A549 (cell line): ENCODE data around the gene PIP5KL1. TPM values are rescaled to one million over a fixed set of nuclear protein-coding genes. Genes with fewer than 3 reads are reported as not detected.

ENCODE experiments used
- ATAC-seq, 2 experiments: fragments of 200-7000 bp in 1 of 2; fragments of >200 bp in 1 of 2; cut with Nextera tagmentation in 1 of 2; cut with Tn5 transposase in 1 of 2; 3 replicates each; pipeline versions ENCODE4 v1.8.0 to v1.9.1; 2018 to 2020; ENCODE audit warnings: mild to moderate bottlenecking in 1 of 2, moderate library complexity in 1 of 2
- CTCF ChIA-PET: fragments of 300-600 bp; sonication (Branson Sonifier 250); formaldehyde crosslinking; extraction: SDS; loops from one replicate; lab custom pipeline; 2021; ENCODE audit warnings: antibody characterized with exemption, inconsistent platforms; lab: Yijun Ruan, JAX
- POLR2A ChIA-PET: fragments of 350-600 bp; formaldehyde crosslinking; extraction: SDS; loops from one replicate; lab custom pipeline; 2021; ENCODE audit warnings: antibody characterized with exemption, inconsistent platforms; lab: Yijun Ruan, JAX
- DNase-seq, 2 experiments: peaks; one replicate each; pipeline versions ENCODE4 v3.0.0 to v3.0.0-alpha.2; 2011 to 2016; ENCODE audit warnings: low read depth in 1 of 2, low spot score in 1 of 2
- FAIRE-seq: peaks from 2 replicates; lab custom pipeline; 2011; peaks lifted over from hg19 to GRCh38; lab: Jason Lieb, UNC
- H3K27ac ChIP-seq, 2 experiments: fragments of >200 bp; sonication (Bioruptor Twin); formaldehyde crosslinking; 3 replicates each; pipeline ENCODE4 v1.5.1; 2016 to 2017
- H3K4me1 ChIP-seq: fragments of >200 bp; sonication (Bioruptor Twin); formaldehyde crosslinking; 3 replicates; pipeline ENCODE4 v1.6.1; 2016
- H3K4me2 ChIP-seq: fragments of >200 bp; sonication (Bioruptor Twin); formaldehyde crosslinking; 3 replicates; pipeline ENCODE4 v1.6.1; 2016
- H3K4me3 ChIP-seq: fragments of >200 bp; sonication (Bioruptor Twin); formaldehyde crosslinking; 3 replicates; pipeline ENCODE4 v1.5.1; 2016
- H3K9me3 ChIP-seq: fragments of >200 bp; sonication (Bioruptor Twin); formaldehyde crosslinking; 3 replicates; pipeline ENCODE4 v1.6.1; 2016
- CEBPB ChIP-seq, 2 experiments: fragments of >200 bp in 1 of 2; sonication (Bioruptor Twin) in 1 of 2; formaldehyde crosslinking in 1 of 2; IDR thresholded peaks; 2 replicates each; pipeline ENCODE4 v1.6.1; 2012 to 2016
- CHD2 ChIP-seq: fragments of 150-350 bp; IDR thresholded peaks from 2 replicates; pipeline ENCODE4 v1.6.1; 2014; ENCODE audit warnings: low read length; ENCODE audit not compliant: partially characterized antibody
- CHD4 ChIP-seq: fragments of 200-600 bp; sonication (generic); IDR thresholded peaks from 2 replicates; pipeline ENCODE4 v1.6.1; 2016; ENCODE audit warnings: antibody characterized with exemption, mild to moderate bottlenecking, borderline replicate concordance
- CTCF ChIP-seq: fragments of >200 bp; sonication (Bioruptor Twin); formaldehyde crosslinking; IDR thresholded peaks from 3 replicates; pipeline ENCODE4 v1.5.1; 2016
- ESRRA ChIP-seq: fragments of 150-350 bp; IDR thresholded peaks from 2 replicates; pipeline ENCODE4 v1.6.1; 2014; ENCODE audit warnings: mild to moderate bottlenecking, low read length, borderline replicate concordance
- FOSB ChIP-seq: fragments of 250-450 bp; sonication (Bioruptor Pico); IDR thresholded peaks from 2 replicates; pipeline ENCODE4 v1.5.0; 2020; ENCODE audit warnings: mild to moderate bottlenecking, moderate library complexity
- FOXS1 ChIP-seq: fragments of 250-450 bp; sonication (Bioruptor Pico); IDR thresholded peaks from 2 replicates; pipeline ENCODE4 v1.5.0; 2020; ENCODE audit warnings: mild to moderate bottlenecking, moderate library complexity
- HDAC2 ChIP-seq: fragments of 200-600 bp; sonication (generic); IDR thresholded peaks from 2 replicates; pipeline ENCODE4 v1.6.1; 2016
- HOXA7 ChIP-seq: fragments of 250-450 bp; sonication (Bioruptor Pico); IDR thresholded peaks from 2 replicates; pipeline ENCODE4 v1.5.0; 2020; ENCODE audit warnings: mild to moderate bottlenecking, moderate library complexity
- JUNB ChIP-seq: fragments of >200 bp; sonication (Bioruptor Twin); formaldehyde crosslinking; IDR thresholded peaks from 2 replicates; pipeline ENCODE4 v1.6.1; 2016
- KDM1A ChIP-seq: fragments of 200-600 bp; sonication (generic); IDR thresholded peaks from 2 replicates; pipeline ENCODE4 v1.6.1; 2016; ENCODE audit warnings: low read depth, mild to moderate bottlenecking
- KDM5A ChIP-seq: fragments of 200-600 bp; sonication (generic); IDR thresholded peaks from 2 replicates; pipeline ENCODE4 v1.6.1; 2016; ENCODE audit warnings: antibody characterized with exemption, mild to moderate bottlenecking
- NFE2L2 ChIP-seq: fragments of 150-350 bp; conservative IDR thresholded peaks from 2 replicates; pipeline ENCODE4 v1.6.1; 2014; ENCODE audit warnings: low read length
- NR3C1 ChIP-seq: fragments of >200 bp; sonication (Bioruptor Twin); formaldehyde crosslinking; IDR thresholded peaks from 3 replicates; pipeline ENCODE4 v1.6.1; 2017
- PBX3 ChIP-seq: IDR thresholded peaks from 2 replicates; pipeline ENCODE4 v1.6.1; 2012
- PHF8 ChIP-seq: fragments of 200-600 bp; sonication (generic); IDR thresholded peaks from 2 replicates; pipeline ENCODE4 v1.6.1; 2016; ENCODE audit warnings: low read depth, mild to moderate bottlenecking, antibody characterized with exemption, moderate library complexity, borderline replicate concordance
- RCOR1 ChIP-seq: fragments of 150-350 bp; IDR thresholded peaks from 2 replicates; pipeline ENCODE4 v1.6.1; 2014; ENCODE audit warnings: antibody characterized with exemption, low read length, low read depth
- RFX5 ChIP-seq: fragments of 450-650 bp; IDR thresholded peaks from 2 replicates; pipeline ENCODE4 v1.7.1; 2014; ENCODE audit warnings: antibody characterized with exemption, mild to moderate bottlenecking, moderate library complexity
- SMC3 ChIP-seq: fragments of >200 bp; sonication (Bioruptor Twin); formaldehyde crosslinking; IDR thresholded peaks from 3 replicates; pipeline ENCODE4 v1.6.1; 2018; ENCODE audit warnings: inconsistent platforms
- USF2 ChIP-seq: fragments of 450-650 bp; IDR thresholded peaks from 2 replicates; pipeline ENCODE4 v1.6.1; 2014; ENCODE audit warnings: antibody characterized with exemption
- ZC3H11A ChIP-seq: fragments of 450-650 bp; IDR thresholded peaks from 2 replicates; pipeline ENCODE4 v1.6.1; 2014; ENCODE audit warnings: antibody characterized with exemption, mild to moderate bottlenecking
- ZFP36 ChIP-seq: fragments of 450-650 bp; IDR thresholded peaks from 2 replicates; pipeline ENCODE4 v1.6.1; 2014; ENCODE audit warnings: borderline replicate concordance; ENCODE audit not compliant: partially characterized antibody
- ZNF302 ChIP-seq: fragments of 250-450 bp; sonication (Bioruptor Pico); IDR thresholded peaks from 2 replicates; pipeline ENCODE4 v1.9.0; 2021; ENCODE audit warnings: inconsistent platforms, mild to moderate bottlenecking, moderate library complexity
- WGBS: methylation state at CpG from one replicate; pipeline ENCODE4 v1.1.6; 2017; ENCODE audit errors: missing lambda C conversion rate; 5-methylcytosine and 5-hydroxymethylcytosine counted together
- polyA plus RNA-seq, 4 experiments: library from polyadenylated mRNA; depleted of rRNA in 3 of 4; stranded (reverse); fragments of >200 nt; fragmentation: RNase III in 1 of 4; extraction: RNeasy Plus Mini Kit Qiagen cat#74134 plus additional on column Dnase treatment in 1 of 4; gene quantifications; 2 replicates in 3 of 4; 3 replicates in 1 of 4; pipeline ENCODE4 v1.2.3, GENCODE V29; 2011 to 2017
- TF ChIP-seq, protein P1 (sequence below): IDR thresholded peaks from 2 replicates; pipeline ENCODE4 v1.6.1; 2012
- TF ChIP-seq, protein P2 (sequence below): fragments of >200 bp; sonication (Bioruptor Twin); formaldehyde crosslinking; IDR thresholded peaks from 3 replicates; pipeline ENCODE4 v1.6.1; 2016

PIP5KL1 gene
- polyA plus RNA-seq, 2 of the 4 experiments (the other 2 are of a cell fraction), result 2.4 to 2.5 TPM

- peak overlapping the region; percentile 85 to 94 for H3K27ac ChIP-seq
- CTCF ChIA-PET, result interaction anchor here (0.6 to 4.3 kb wide), 9 partner anchors 9 to 408 kb away, joined by 3 to 27 read pairs (median 3); partner anchors contain the start of genes CDK9, ST6GALNAC4 and TOR2A
- FAIRE-seq (no peak), DNase-seq (no peak), ATAC-seq (peak; percentile 57 to 69)
- POLR2A ChIA-PET, result no interaction called here
- H3K4me3 ChIP-seq, result peak overlapping the region; percentile 76
- peaks cover 27% of the 10 kb centered on the region for H3K4me1 ChIP-seq
- peaks cover 13% of the 10 kb centered on the region for H3K9me3 ChIP-seq
- peak overlapping the region; percentile 94 for H3K4me2 ChIP-seq
- peak; percentile 80; the same call in 1 of the 2 replicates for TF ChIP-seq KDM1A
- TF ChIP-seq, protein P1, sequence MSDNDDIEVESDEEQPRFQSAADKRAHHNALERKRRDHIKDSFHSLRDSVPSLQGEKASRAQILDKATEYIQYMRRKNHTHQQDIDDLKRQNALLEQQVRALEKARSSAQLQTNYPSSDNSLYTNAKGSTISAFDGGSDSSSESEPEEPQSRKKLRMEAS, result peak; percentile 50; the same call in 1 of the 2 replicates
- TF ChIP-seq CHD2, result no peak
- TF ChIP-seq, protein P2, sequence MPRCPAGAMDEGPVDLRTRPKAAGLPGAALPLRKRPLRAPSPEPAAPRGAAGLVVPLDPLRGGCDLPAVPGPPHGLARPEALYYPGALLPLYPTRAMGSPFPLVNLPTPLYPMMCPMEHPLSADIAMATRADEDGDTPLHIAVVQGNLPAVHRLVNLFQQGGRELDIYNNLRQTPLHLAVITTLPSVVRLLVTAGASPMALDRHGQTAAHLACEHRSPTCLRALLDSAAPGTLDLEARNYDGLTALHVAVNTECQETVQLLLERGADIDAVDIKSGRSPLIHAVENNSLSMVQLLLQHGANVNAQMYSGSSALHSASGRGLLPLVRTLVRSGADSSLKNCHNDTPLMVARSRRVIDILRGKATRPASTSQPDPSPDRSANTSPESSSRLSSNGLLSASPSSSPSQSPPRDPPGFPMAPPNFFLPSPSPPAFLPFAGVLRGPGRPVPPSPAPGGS, result no peak
- TF ChIP-seq FOXS1 (CRISPR knock-in tag), result no peak
- TF ChIP-seq HDAC2, result peak; percentile 59; the same call in 1 of the 2 replicates
- TF ChIP-seq JUNB, result no peak
- 34% methylated on average over 16 of the region's 32 CpGs for WGBS
These were observed 32.0 kb downstream of the PIP5KL1 start for GRCh38 chr9:127898433-127899127.

GRCh38 chr9:127897193-127897692, 33.3 kb downstream of the PIP5KL1 start:
- DNase-seq (peak; percentile 47 to 69), FAIRE-seq (no peak), ATAC-seq (peak; percentile 25 to 61; a peak in 4 of 6 replicates)
- Histone ChIP-seq H3K4me1 (peaks cover 20% of the 10 kb centered on the region), H3K4me3 (no peak overlapping the region), H3K27ac (no peak overlapping the region), H3K9me3 (peaks cover 23% of the 10 kb centered on the region), H3K4me2 (peak overlapping the region; percentile 30; the same call in 2 of the 3 replicates)
- WGBS, result 72% methylated on average over 11 of the region's 19 CpGs
- CTCF ChIA-PET, result interaction anchor here (0.7 to 4.3 kb wide), 5 partner anchors 20 to 163 kb away, joined by 3 to 27 read pairs (median 5); partner anchors contain the start of gene TOR2A
- TF ChIP-seq NR3C1 (no peak), JUNB (no peak), PHF8 (no peak), NFE2L2 (no peak), FOSB (no peak)
- POLR2A ChIA-PET, result no interaction called here

DNA sequence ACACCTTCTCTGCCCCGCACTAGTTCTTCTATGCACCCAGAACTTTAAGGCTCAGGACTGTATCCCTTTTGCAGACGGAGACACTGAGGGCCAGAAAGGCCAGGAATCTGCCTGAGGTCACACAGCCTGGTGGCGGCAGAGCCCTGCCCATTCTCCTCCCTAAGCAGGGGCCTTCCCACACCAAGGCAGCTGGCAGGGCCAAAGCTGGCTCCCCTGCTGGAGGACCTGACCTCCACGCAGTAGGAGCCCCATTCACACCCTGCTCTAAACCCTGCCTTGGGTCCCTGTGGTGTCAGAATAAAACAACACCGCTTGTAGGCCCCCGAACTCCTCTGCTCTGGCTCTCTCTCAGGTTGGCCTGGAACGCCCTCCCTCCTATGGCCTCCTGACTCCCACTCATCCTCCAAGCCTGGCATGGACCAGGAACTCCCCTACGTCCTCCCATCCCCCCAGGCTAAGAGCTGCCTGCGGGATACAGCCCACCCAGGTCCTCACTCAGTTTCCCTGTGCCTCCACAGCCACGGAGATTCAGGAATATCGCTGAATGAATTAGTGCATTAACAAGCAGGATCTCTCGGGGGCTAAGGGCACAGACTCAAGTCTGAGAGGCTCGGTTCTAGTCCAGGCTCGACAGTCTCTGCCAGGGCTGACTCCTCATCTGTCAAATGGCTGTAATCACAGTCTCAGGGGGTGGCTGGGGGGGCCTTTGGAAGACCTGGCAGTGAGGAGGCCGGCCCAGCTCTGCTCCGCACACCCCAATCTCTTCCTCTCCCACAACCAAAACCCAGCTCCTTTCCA, 34.0 kb downstream of the PIP5KL1 start:
- 0 out of 3 replicates have a peak overlapping the region, but pooled peaks have one; percentile 30 for H3K4me2 ChIP-seq
- no peak for FAIRE-seq
- CTCF ChIA-PET, result interaction anchor here (0.7 to 4.3 kb wide), 8 partner anchors 8 to 162 kb away, joined by 3 to 27 read pairs (median 4); partner anchors contain the start of gene TOR2A
- 89% methylated on average over 16 of the region's 16 CpGs for WGBS
- TF ChIP-seq RCOR1 (no peak), ZFP36 (no peak), CTCF (no peak), KDM5A (no peak), PBX3 (no peak), CHD4 (no peak), RFX5 (no peak), HOXA7 (CRISPR knock-in tag) (no peak), ESRRA (no peak), ZNF302 (CRISPR knock-in tag) (no peak), CHD2 (no peak), CEBPB (IDR thresholded peaks at IDR 0.05) (no peak), ZC3H11A (no peak), SMC3 (no peak), USF2 (no peak), JUNB (no peak)
- TF ChIP-seq, protein P1, result no peak
- no peak for DNase-seq
- ATAC-seq, result no peak
- no peak overlapping the region for H3K4me3 ChIP-seq
- POLR2A ChIA-PET, result interaction anchor here (0.9 kb wide), 1 partner anchor 20 kb away, joined by 3 read pairs; the partner anchor contains the start of gene ST6GALNAC4
- peaks cover 23% of the 10 kb centered on the region for H3K9me3 ChIP-seq
- H3K4me1 ChIP-seq, result peaks cover 20% of the 10 kb centered on the region
- no peak overlapping the region for H3K27ac ChIP-seq
